GM12878 (cell line): ENCODE results near the gene HCFC2. TPM values are rescaled to one million over a fixed set of nuclear protein-coding genes. Genes with fewer than 3 reads are reported as not detected.

Experiments used
- ATAC-seq: fragments of 200-7000 bp; cut with Tn5 transposase; 3 replicates; pipeline ENCODE4 v1.9.1; 2020; ENCODE audit warnings: mild to moderate bottlenecking, moderate library complexity
- BruUV-seq: library from RNA; stranded (reverse); fragments of 400-500 nt; replicated peaks from 2 replicates; lab custom pipeline; 2021; lab: Mats Ljungman, UMichigan
- CTCF ChIA-PET: fragments of 300-600 bp; sonication (Branson Sonifier 250); formaldehyde crosslinking; extraction: SDS; loops from one replicate; lab custom pipeline; 2021; ENCODE audit warnings: inconsistent platforms; lab: Yijun Ruan, JAX
- POLR2A ChIA-PET: fragments of 350-600 bp; formaldehyde crosslinking; extraction: SDS; loops from one replicate; lab custom pipeline; 2021; ENCODE audit warnings: inconsistent platforms; lab: Charles Lee
- RAD21 ChIA-PET: fragments of 300-600 bp; sonication (Branson Sonifier 250); formaldehyde crosslinking; loops from one replicate; lab custom pipeline; 2023; ENCODE audit warnings: antibody characterized with exemption; ENCODE audit not compliant: unreplicated experiment; lab: Charles Lee
- SMC1A ChIA-PET: fragments of 300-600 bp; sonication (Branson Sonifier 250); formaldehyde crosslinking; loops from one replicate; lab custom pipeline; 2023; ENCODE audit not compliant: unreplicated experiment, uncharacterized antibody; lab: Charles Lee
- DNase-seq: peaks from one replicate; pipeline ENCODE4 v3.0.0-alpha.2; 2011; ENCODE audit warnings: low read depth, low spot score
- FAIRE-seq: peaks from 3 replicates; lab custom pipeline; 2011; peaks lifted over from hg19 to GRCh38; lab: Jason Lieb, UNC
- H2AFZ ChIP-seq: 2 replicates; pipeline ENCODE4 v1.6.0; 2011; ENCODE audit warnings: low read depth, low read length, control low read depth; ENCODE audit not compliant: control insufficient read depth
- H3K27ac ChIP-seq: 2 replicates; pipeline ENCODE4 v1.5.1; 2011; ENCODE audit warnings: control low read depth; ENCODE audit not compliant: control insufficient read depth, insufficient read depth
- H3K27me3 ChIP-seq, 2 experiments: replicated peaks in 1 of 2; 2 replicates each; pipeline versions ENCODE4 v1.6.0 to v1.6.1; 2011; ENCODE audit warnings: low read length in 1 of 2; ENCODE audit not compliant: control insufficient read depth in 2 of 2, insufficient read depth in 2 of 2
- H3K36me3 ChIP-seq, 2 experiments: 2 replicates each; pipeline ENCODE4 v1.5.1; 2011; ENCODE audit warnings: low read length in 1 of 2; ENCODE audit not compliant: control insufficient read depth in 2 of 2, insufficient read depth in 2 of 2
- H3K4me1 ChIP-seq: 2 replicates; pipeline ENCODE4 v1.6.1; 2011; ENCODE audit warnings: mild to moderate bottlenecking, low read length, moderate library complexity, mixed read lengths; ENCODE audit not compliant: control insufficient read depth, insufficient read depth
- H3K4me2 ChIP-seq: 2 replicates; pipeline ENCODE4 v1.6.0; 2011; ENCODE audit warnings: control low read depth; ENCODE audit not compliant: control insufficient read depth, insufficient read depth
- H3K4me3 ChIP-seq: fragments of 200-600 bp; sonication (generic); 2 replicates; pipeline ENCODE4 v1.5.1; 2016
- H3K79me2 ChIP-seq: 2 replicates; pipeline ENCODE4 v1.6.0; 2011; ENCODE audit warnings: low read length; ENCODE audit not compliant: control insufficient read depth, insufficient read depth
- H3K9ac ChIP-seq: 2 replicates; pipeline ENCODE4 v1.8.0; 2011; ENCODE audit warnings: low read length, control low read depth, mixed read lengths; ENCODE audit not compliant: control insufficient read depth, insufficient read depth
- H3K9me3 ChIP-seq: replicated peaks from 3 replicates; pipeline ENCODE4 v1.5.1; 2011; ENCODE audit warnings: mild to moderate bottlenecking, low read length; ENCODE audit not compliant: control insufficient read depth, insufficient read depth
- H4K20me1 ChIP-seq: 2 replicates; pipeline ENCODE4 v1.6.0; 2011; ENCODE audit not compliant: control insufficient read depth, insufficient read depth
- SPI1 ChIP-seq: IDR thresholded peaks from 2 replicates; pipeline ENCODE4 v1.6.1; 2011; ENCODE audit warnings: low read depth, mild to moderate bottlenecking, low read length, moderate library complexity, borderline replicate concordance; ENCODE audit not compliant: insufficient read depth
- WRNIP1 ChIP-seq: IDR thresholded peaks from 2 replicates; pipeline ENCODE4 v1.6.1; 2011; ENCODE audit warnings: low read depth, low read length, improper control_type of control experiment, borderline replicate concordance
- ZNF24 ChIP-seq: fragments of 450-650 bp; IDR thresholded peaks from 2 replicates; pipeline ENCODE4 v1.6.1; 2017; ENCODE audit warnings: antibody characterized with exemption, mild to moderate bottlenecking
- WGBS: methylation state at CpG from one replicate; pipeline ENCODE4 v1.1.6; 2016; ENCODE audit warnings: low lambda C conversion rate; ENCODE audit not compliant: insufficient replicate concordance, insufficient coverage; ENCODE audit errors: missing lambda C conversion rate; 5-methylcytosine and 5-hydroxymethylcytosine counted together
- in situ Hi-C: fragments of 300-500 bp; cut with MboI; formaldehyde crosslinking; loops from 9 replicates; pipeline ENCODE4 v1.14.3; 2018; ENCODE audit warnings: mixed read lengths
- intact Hi-C: fragments of 100-400 bp; cut with micrococcal nuclease; formaldehyde crosslinking; loops from one replicate; pipeline ENCODE4 v1.14.2; 2022; ENCODE audit not compliant: unreplicated experiment
- polyA plus RNA-seq, 11 experiments: library from polyadenylated mRNA; depleted of rRNA in 4 of 11; unstranded in 6 of 11; stranded (reverse) in 5 of 11; fragments of >200 nt; fragmentation: Nextera tagmentation in 4 of 11; fragmentation: Illumina TruSeq in 1 of 11; extraction: Ambion mirVana in 4 of 11; extraction: Trizol in 1 of 11; gene quantifications; 1 replicate in 1 of 11; 2 replicates in 10 of 11; pipeline versions ENCODE4 v1.2.1 to v1.2.3, GENCODE V29; 2011 to 2016; ENCODE audit warnings: inconsistent platforms in 2 of 11, missing spikeins in 2 of 11, low read depth in 1 of 11
- total RNA-seq, 4 experiments: library from RNA; depleted of rRNA in 3 of 4; stranded (reverse); fragments of >200 nt in 3 of 4; fragmentation: Illumina TruSeq in 1 of 4; extraction: Trizol in 1 of 4; gene quantifications; 2 replicates each; pipeline versions ENCODE4 v1.2.1 to v1.2.3, GENCODE V29; 2013 to 2021
- TF ChIP-seq, protein P1 (sequence below), 3 experiments: IDR thresholded peaks in 2 of 3; conservative IDR thresholded peaks in 1 of 3; 2 replicates each; pipeline ENCODE4 v1.5.1; 2011; ENCODE audit warnings: low read depth in 3 of 3, low read length in 3 of 3, mild to moderate bottlenecking in 3 of 3, control low read depth in 2 of 3, moderate library complexity in 2 of 3, inconsistent platforms in 1 of 3, mixed read lengths in 1 of 3; ENCODE audit not compliant: control insufficient read depth in 2 of 3, insufficient read depth in 1 of 3; ENCODE audit errors: extremely low read depth in 1 of 3

HCFC2 gene
- total and polyA plus RNA-seq, 10 of the 15 experiments (the other 5 are each of a cell fraction or from before 2014, with no cell fraction given): 1.8 to 14.2 (median 9.3) TPM

DNA sequence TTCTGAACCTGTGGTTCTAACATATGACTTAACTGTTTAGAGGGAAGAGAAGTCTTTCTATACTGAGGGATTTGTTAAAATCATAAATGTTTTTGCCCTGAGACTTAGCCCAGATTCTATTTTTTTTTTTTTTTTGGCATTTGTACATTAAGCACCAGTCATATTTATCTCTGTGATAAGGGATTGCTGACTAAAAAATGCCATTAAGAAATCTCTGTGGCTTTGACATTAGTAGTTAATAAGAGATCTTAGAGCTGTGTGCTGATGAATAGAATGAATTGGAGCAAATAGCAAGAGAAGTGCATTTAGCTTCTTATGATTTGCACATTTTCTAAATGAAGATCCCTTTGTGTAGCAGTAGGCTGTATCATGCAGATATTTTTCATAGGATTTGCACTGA lies 41.1 kb downstream of the HCFC2 start:
- no peak overlapping the region for H3K9ac ChIP-seq
- H3K27ac ChIP-seq: no peak overlapping the region
- ChIA-PET RAD21 (no interaction called here), CTCF (interaction anchor here (1.0 to 2.5 kb wide), 2 partner anchors 8 to 225 kb away, joined by 3 to 12 read pairs; no protein-coding TSS in a partner anchor), POLR2A (interaction anchor here (0.6 to 2.1 kb wide), 2 partner anchors 41 to 983 kb away, joined by 3 to 6 read pairs; partner anchors contain the start of gene HCFC2)
- H3K4me2 ChIP-seq: no peak overlapping the region
- H3K9me3 ChIP-seq: no peaks in the 10 kb centered on the region
- no peak for DNase-seq
- no peaks in the 10 kb centered on the region for H3K79me2 ChIP-seq
- no peaks in the 10 kb centered on the region for H3K4me1 ChIP-seq
- intact Hi-C loops: loop anchor here (5.0 to 10.0 kb wide), 2 partner anchors 111 to 138 kb away; partner anchors contain the start of gene TDG
- BruUV-seq: no TSS peak
- no peak for TF ChIP-seq ZNF24
- TF ChIP-seq, protein P1, sequence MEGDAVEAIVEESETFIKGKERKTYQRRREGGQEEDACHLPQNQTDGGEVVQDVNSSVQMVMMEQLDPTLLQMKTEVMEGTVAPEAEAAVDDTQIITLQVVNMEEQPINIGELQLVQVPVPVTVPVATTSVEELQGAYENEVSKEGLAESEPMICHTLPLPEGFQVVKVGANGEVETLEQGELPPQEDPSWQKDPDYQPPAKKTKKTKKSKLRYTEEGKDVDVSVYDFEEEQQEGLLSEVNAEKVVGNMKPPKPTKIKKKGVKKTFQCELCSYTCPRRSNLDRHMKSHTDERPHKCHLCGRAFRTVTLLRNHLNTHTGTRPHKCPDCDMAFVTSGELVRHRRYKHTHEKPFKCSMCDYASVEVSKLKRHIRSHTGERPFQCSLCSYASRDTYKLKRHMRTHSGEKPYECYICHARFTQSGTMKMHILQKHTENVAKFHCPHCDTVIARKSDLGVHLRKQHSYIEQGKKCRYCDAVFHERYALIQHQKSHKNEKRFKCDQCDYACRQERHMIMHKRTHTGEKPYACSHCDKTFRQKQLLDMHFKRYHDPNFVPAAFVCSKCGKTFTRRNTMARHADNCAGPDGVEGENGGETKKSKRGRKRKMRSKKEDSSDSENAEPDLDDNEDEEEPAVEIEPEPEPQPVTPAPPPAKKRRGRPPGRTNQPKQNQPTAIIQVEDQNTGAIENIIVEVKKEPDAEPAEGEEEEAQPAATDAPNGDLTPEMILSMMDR (IDR thresholded peaks at IDR 0.05 in 2 of 3, conservative IDR thresholded peaks at IDR 0.05 in 1 of 3; ENCODE audit: control insufficient read depth in 2 of 3, extremely low read depth in 1 of 3, insufficient read depth in 1 of 3, low read depth in 3 of 3, low read length in 3 of 3): no peak
- TF ChIP-seq, all 136 proteins: peak for 0
- no peak for ATAC-seq
- Histone ChIP-seq H3K4me3 (no peak overlapping the region), H3K27me3 (no peaks in the 10 kb centered on the region), H3K36me3 (peaks cover 0 to 3% of the 10 kb centered on the region in 2 experiments; a peak in 1 of 4 replicates), H4K20me1 (no peaks in the 10 kb centered on the region), H2AFZ (no peak overlapping the region)
- in situ Hi-C loops: loop anchor here (5.0 kb wide), 2 partner anchors 48 to 223 kb away; no protein-coding TSS in a partner anchor
- SMC1A ChIA-PET: interaction anchor here (1.4 to 1.6 kb wide), 6 partner anchors 11 to 229 kb away, joined by 3 to 7 read pairs (median 5); partner anchors contain the start of gene HCFC2
- FAIRE-seq: no peak

DNA sequence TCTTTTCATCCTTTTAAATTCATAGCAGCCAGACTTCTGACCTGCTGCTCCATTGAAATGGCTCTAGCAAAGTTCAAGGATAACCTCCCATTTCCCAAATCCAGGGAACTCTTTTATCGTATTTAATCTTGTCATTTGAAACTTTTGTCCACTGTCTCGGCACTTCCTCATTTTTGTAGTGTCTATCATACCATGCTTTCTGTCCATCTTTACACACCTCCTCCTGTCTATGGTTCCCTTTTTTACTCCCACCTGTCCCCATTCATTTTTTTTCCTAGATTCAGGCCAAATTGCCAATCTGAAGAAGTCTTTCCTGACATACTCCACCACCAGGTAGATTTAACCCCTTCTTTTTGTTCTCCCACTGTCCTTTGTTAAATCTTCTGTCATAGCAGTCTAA lies 42.6 kb downstream of the HCFC2 start:
- no TSS peak for BruUV-seq
- Histone ChIP-seq H3K79me2 (no peaks in the 10 kb centered on the region), H3K4me3 (no peak overlapping the region), H3K9me3 (no peaks in the 10 kb centered on the region), H3K27me3 (no peaks in the 10 kb centered on the region), H2AFZ (no peak overlapping the region), H3K36me3 (peaks cover 0 to 1% of the 10 kb centered on the region in 2 experiments; a peak in 1 of 4 replicates), H3K4me2 (no peak overlapping the region), H3K4me1 (no peaks in the 10 kb centered on the region), H4K20me1 (no peaks in the 10 kb centered on the region), H3K27ac (no peak overlapping the region), H3K9ac (no peak overlapping the region)
- 95% methylated on average over 2 of the region's 2 CpGs for WGBS
- in situ Hi-C loops (loop anchor here (5.0 kb wide), 2 partner anchors 50 to 225 kb away; no protein-coding TSS in a partner anchor), intact Hi-C loops (loop anchor here (5.0 to 10.0 kb wide), 2 partner anchors 112 to 140 kb away; partner anchors contain the start of gene TDG)
- ChIA-PET RAD21 (interaction anchor here (0.5 to 4.6 kb wide), 4 partner anchors 10 to 224 kb away, joined by 3 to 98 read pairs (median 26); no protein-coding TSS in a partner anchor), CTCF (interaction anchor here (0.8 to 6.9 kb wide), 8 partner anchors 8 to 285 kb away, joined by 3 to 239 read pairs (median 40); partner anchors contain the start of gene HCFC2), SMC1A (interaction anchor here (0.8 to 4.7 kb wide), 5 partner anchors 8 to 228 kb away, joined by 3 to 75 read pairs (median 72); no protein-coding TSS in a partner anchor), POLR2A (no interaction called here)
- TF ChIP-seq WRNIP1 (no peak), SPI1 (peak; percentile 88)
- DNase-seq (no peak), ATAC-seq (no peak), FAIRE-seq (no peak)
